ENCODE results near the gene FKBP5. TPM values are rescaled to one million over a fixed set of nuclear protein-coding genes. Genes with fewer than 3 reads are reported as not detected.

Gene FKBP5
- total and polyA plus RNA-seq, 9 of the 15 experiments (the other 6 are each of a cell fraction or from before 2014, with no cell fraction given): 32.7 to 151 (median 75.0) TPM

DNA sequence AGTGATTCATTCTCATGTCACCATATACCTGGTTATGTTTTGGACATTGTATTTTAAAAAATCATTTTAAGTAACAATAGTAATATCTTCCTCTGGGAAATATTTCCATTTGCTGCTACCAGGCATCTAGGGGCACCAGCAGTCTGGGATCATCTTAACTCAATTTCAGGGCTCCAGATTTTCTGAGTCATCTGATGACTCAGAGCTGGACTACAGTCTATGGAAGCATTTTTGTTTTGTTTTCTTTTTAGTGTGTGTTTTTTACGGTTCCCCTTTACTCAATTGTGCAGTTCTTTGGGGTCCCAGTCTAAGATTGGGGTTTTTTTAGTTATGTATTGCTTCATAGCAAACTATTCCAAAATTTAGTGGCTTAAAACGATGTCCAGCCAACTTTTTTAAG lies 5.7 kb upstream of the FKBP5 start (continued):
- TF ChIP-seq ZBTB33 (CRISPR knock-in tag; IDR thresholded peaks at IDR 0.05) (no peak), MAFG (tag; conservative IDR thresholded peaks at IDR 0.05) (peak; percentile 48), TCFL5 (CRISPR knock-in tag; conservative IDR thresholded peaks at IDR 0.05) (no peak), RNF2 (IDR thresholded peaks at IDR 0.05) (no peak), BRD9 (IDR thresholded peaks at IDR 0.05; ENCODE audit: low read depth, partially characterized antibody) (peak; percentile 65), ILF3 (IDR thresholded peaks at IDR 0.05; ENCODE audit: borderline replicate concordance) (no peak), COPS2 (conservative IDR thresholded peaks at IDR 0.05) (no peak), U2AF2 (optimal IDR thresholded peaks at IDR 0.05; ENCODE audit: low read depth, low read length) (no peak), NFRKB (IDR thresholded peaks at IDR 0.05; ENCODE audit: low read depth) (no peak), HDAC8 (tag; IDR thresholded peaks at IDR 0.05) (no peak), TOE1 (IDR thresholded peaks at IDR 0.05; ENCODE audit: borderline replicate concordance) (no peak), TOE1 (CRISPR knock-in tag; IDR thresholded peaks at IDR 0.05; ENCODE audit: borderline replicate concordance, low read depth) (no peak), DPF2 (IDR thresholded peaks at IDR 0.05) (peak; percentile 89), SIN3A (IDR thresholded peaks at IDR 0.05; ENCODE audit: borderline replicate concordance in 2 of 2, control insufficient read depth in 1 of 2, low read depth in 2 of 2, low read length in 2 of 2) (no peak), CREM (IDR thresholded peaks at IDR 0.05; ENCODE audit: low read depth) (no peak), THAP7 (CRISPR knock-in tag; IDR thresholded peaks at IDR 0.05) (no peak), THRB (CRISPR knock-in tag; conservative IDR thresholded peaks at IDR 0.05) (no peak), SMARCB1 (IDR thresholded peaks at IDR 0.05; ENCODE audit: insufficient read length, low read depth) (no peak), PRMT5 (CRISPR knock-in tag; IDR thresholded peaks at IDR 0.05) (no peak), NCOA6 (IDR thresholded peaks at IDR 0.05) (no peak), JUND (IDR thresholded peaks at IDR 0.05; ENCODE audit: borderline replicate concordance, low read depth, low read length) (peak; percentile 99), JUND (tag; IDR thresholded peaks at IDR 0.05; ENCODE audit: borderline replicate concordance, low read depth, low read length) (peak; percentile 100), HMGN3 (IDR thresholded peaks at IDR 0.05; ENCODE audit: borderline replicate concordance, extremely low read depth, insufficient read length, low read depth, low read length) (no peak), SMARCC2 (IDR thresholded peaks at IDR 0.05; ENCODE audit: low read depth) (peak; percentile 71; the same call in 1 of the 2 replicates), RBM25 (IDR thresholded peaks at IDR 0.05; ENCODE audit: low read depth, low read length, severe bottlenecking) (no peak), RBBP5 (IDR thresholded peaks at IDR 0.05; ENCODE audit: borderline replicate concordance, insufficient read depth, low read length, poor library complexity, severe bottlenecking) (no peak)
- TF ChIP-seq, protein P1, sequence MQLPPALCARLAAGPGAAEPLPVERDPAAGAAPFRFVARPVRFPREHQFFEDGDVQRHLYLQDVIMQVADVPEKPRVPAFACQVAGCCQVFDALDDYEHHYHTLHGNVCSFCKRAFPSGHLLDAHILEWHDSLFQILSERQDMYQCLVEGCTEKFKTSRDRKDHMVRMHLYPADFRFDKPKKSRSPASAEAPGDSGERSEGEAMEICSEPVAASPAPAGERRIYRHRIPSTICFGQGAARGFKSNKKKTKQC (CRISPR knock-in tag; IDR thresholded peaks at IDR 0.05): no peak
